Measurements from ENCODE around the gene TICRR.
A peak's percentile ranks its signal among the peaks of the same experiment; 100 is the strongest.

TICRR gene

DNA sequence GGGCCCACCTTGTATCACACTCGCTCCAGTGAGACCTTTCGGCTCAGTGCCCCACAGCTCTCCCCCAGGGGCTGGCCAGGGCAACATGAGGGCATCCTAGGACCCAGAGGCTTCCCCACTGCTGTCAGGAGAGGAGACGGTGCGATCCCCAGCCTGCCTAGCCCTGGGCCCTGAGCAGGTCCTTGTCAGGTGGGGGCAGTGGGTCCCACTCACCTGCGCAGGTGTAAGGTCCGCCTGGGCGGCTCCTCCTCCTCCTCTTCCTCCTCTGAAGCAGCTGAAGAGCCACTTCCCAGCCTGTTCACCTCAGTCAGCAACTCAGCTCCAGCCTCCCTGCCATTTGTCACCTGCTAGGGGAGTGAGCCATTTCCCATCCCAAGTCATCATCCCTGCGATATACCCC, 70.4 kb downstream of the TICRR start:
- no peak for TF ChIP-seq ZFX (IDR thresholded peaks at IDR 0.05; ENCODE audit: borderline replicate concordance)
- TF ChIP-seq, protein P1, sequence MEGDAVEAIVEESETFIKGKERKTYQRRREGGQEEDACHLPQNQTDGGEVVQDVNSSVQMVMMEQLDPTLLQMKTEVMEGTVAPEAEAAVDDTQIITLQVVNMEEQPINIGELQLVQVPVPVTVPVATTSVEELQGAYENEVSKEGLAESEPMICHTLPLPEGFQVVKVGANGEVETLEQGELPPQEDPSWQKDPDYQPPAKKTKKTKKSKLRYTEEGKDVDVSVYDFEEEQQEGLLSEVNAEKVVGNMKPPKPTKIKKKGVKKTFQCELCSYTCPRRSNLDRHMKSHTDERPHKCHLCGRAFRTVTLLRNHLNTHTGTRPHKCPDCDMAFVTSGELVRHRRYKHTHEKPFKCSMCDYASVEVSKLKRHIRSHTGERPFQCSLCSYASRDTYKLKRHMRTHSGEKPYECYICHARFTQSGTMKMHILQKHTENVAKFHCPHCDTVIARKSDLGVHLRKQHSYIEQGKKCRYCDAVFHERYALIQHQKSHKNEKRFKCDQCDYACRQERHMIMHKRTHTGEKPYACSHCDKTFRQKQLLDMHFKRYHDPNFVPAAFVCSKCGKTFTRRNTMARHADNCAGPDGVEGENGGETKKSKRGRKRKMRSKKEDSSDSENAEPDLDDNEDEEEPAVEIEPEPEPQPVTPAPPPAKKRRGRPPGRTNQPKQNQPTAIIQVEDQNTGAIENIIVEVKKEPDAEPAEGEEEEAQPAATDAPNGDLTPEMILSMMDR (IDR thresholded peaks at IDR 0.05): no peak

DNA sequence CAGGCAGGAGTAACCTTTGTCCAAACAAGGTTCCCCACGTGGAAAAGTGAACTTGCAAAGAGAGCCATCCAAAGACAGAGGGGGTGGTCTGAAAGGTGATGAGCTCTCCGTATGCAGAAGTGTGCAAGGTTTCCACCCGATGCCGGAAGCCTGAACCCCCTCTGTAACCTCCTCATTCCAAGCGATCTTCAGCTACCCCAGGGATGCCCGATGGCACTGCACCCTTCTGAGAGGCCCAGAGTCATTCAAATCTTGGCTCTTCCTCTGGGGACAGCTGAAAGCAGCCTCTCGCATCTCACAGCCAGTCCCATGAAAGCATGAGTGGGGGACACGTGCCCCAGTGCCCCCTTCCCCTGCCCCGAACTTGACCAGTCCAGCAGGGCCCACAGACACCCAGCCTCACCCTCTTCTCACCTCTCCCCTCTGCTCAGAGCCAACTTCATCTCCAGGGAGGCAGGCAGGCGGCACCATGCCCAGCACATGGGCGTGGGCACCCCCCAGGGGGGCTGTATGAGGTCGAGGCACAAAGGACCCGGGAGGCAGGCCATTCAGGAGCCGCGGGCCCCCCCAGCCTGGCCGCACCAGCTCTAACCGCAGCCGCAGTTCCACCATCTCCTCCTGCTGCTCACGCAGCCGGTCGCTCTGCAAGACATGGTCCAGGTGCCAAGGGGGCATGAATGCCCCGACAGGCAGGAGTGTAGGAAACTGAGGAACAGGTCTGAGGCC, 71.3 kb downstream of the TICRR start:
- no peak for TF ChIP-seq ZFX (IDR thresholded peaks at IDR 0.05; ENCODE audit: borderline replicate concordance)
- TF ChIP-seq, protein P1 (IDR thresholded peaks at IDR 0.05): no peak
- H3K27ac ChIP-seq: no peak overlapping the region

More for the DNA sequence above, 70.4 kb downstream of the TICRR start:
- H3K27ac ChIP-seq: no peak overlapping the region

DNA sequence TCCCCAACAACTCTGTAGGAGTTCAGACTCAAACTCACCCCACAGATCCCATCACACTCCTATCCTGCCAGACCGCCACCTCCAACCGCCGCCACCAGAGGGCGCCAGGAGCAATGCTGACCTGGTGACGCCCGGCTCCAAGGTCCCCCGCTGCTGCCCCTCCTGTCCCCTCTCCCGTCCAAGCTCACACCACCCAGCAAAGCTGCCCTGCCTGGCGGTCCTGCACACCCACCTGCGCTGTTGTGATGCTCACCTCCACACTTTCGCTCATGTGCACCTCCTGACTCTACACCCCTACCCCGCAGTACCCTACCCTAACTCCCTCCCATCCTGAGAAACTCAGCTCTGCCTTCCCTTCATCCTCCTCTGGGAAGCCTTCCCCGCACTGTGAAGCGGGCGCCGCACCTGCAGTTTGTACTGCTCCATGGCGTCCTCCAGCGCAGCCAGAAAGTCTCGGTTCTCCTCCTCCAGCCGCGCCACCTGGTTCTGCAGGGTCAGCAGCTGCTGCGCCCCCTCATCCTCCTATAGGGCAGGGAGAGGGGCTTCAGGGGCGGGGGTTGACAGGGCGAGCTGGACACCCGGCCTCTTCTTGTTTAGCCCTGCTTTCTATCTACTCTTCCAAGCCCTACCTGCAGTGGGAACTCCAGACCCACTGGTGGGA, 72.1 kb downstream of the TICRR start:
- TF ChIP-seq, protein P1 (IDR thresholded peaks at IDR 0.05): peak; percentile 97
- no peak for TF ChIP-seq ZFX (IDR thresholded peaks at IDR 0.05; ENCODE audit: borderline replicate concordance)
- H3K27ac ChIP-seq: no peak overlapping the region

DNA sequence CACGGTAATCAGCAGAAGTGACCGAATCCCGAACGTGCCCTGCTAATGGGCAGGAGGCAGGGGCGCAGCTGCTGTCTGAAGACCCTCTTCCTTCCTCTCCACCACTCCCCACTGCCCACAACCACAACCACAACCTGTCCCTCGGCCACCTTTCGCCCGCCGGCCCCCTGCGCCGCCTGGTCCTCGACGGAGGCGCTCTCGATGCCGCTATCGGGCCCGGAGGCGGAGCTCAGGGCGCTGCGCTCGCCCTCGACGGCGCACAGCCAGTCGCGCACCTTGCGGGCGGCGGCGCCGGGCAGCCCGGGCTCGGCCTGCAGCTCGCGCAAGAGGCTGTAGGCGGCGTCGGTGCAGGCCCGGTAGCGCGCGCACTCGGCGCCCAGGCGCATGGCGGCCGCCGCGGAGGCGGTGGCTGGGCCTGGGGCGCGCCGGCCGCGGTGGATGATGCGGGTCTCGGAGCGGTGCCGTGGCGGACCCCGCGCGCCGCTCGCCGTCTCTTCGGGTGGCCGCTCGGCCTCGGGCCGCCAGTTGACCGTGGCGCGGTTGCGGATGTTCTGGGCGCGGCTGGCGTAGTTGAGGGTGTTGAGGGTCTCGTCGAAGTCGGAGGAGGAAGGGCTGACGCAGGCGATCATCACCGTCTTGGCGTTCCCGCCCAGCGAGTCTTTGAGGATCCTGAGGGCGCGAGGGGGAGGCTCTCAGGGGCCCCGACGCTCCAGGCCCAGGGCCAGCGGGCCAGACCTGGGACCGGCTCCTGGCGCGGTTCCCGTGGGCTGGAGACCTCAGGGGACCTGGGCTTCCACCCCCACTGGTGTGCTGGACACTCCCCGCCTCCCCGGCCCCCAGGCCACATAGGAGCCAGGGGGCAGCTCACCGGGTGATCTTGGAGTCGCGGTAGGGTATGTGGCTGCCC, 73.1 kb downstream of the TICRR start:
- TF ChIP-seq, protein P1 (IDR thresholded peaks at IDR 0.05): no peak
- no peak for TF ChIP-seq ZFX (IDR thresholded peaks at IDR 0.05; ENCODE audit: borderline replicate concordance)
- H3K27ac ChIP-seq: no peak overlapping the region

DNA sequence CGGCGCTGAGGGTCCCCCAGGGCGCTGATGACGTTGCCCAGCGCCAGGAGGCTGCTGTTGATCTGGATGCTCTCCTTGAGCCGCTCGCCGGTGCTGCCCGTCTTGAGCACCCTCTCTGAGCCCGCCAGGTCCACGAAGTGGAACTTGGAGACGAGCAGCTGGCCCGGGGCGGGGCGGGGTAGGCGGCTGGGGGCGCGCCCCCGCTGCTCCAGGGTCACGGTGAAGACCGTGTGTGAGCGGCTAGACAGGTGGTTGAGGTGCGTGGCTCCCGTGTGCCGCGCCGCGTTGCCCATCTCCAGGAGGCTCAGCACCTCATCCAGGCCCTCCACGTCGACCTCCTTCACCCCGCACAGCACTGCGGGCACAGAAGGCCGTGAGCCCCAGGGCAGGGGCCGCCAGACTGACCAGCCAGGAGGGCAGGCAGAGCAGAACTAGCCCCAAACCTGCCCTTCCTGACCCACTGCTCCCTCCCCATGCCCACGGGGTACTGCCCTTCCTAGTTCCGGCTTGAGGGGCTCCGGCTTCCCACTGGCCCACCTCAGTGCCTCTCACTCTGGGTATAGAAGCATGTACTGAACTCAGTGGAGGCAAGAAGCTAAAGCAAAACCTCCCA, 73.8 kb downstream of the TICRR start:
- no peak overlapping the region for H3K27ac ChIP-seq
- no peak for TF ChIP-seq ZFX (IDR thresholded peaks at IDR 0.05; ENCODE audit: borderline replicate concordance)
- TF ChIP-seq, protein P1 (IDR thresholded peaks at IDR 0.05): no peak

DNA sequence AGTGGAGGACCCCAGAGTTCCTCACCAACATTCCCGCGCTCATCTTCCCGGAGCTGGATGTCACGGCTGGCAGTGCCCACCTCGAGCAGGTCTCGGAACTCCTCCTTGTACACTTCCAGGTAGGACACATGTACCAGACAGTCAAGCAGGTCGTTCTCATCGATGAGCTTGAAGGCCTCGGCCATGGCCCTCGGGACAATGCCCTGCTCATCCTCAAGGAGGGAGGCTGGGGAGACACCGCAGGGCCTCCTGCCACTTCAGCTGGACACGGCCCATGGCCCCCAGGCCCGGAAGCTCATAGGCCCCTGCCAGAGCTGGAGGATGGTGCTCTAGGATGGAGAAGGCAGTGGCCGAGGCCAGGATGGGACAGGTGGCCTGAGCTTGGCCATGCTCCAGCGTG, 74.4 kb downstream of the TICRR start:
- TF ChIP-seq ZFX (IDR thresholded peaks at IDR 0.05; ENCODE audit: borderline replicate concordance): no peak
- no peak overlapping the region for H3K27ac ChIP-seq

DNA sequence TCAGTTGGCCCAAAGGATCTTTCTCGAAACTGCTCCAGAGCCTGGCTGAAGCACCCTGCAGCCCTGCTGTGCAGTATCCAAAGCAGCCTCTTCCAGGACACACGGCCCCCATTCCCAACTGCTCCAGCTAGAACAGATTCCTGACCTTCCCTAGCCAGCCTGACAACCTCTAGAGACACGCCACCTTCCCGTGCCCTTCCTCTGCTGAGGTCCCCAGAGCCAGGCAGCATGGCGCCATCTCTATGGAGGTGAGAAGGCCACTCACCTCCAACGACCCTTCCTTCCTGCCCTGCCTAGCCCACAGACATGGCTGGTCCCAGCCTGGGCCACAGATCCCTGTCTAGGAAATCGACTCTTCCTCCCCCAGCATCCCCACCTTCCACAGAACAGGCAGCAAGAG, 76.9 kb downstream of the TICRR start:
- no peak for TF ChIP-seq ZFX (IDR thresholded peaks at IDR 0.05; ENCODE audit: borderline replicate concordance)
- TF ChIP-seq, protein P1 (IDR thresholded peaks at IDR 0.05): no peak
- no peak overlapping the region for H3K27ac ChIP-seq

All from 22Rv1 (cell line).